LNCAP (cell line): ENCODE measurements around the gene SMU1.

Experiments used
- TF ChIP-seq, protein P1 (sequence below): fragments of 450-650 bp; IDR thresholded peaks from 2 replicates; pipeline ENCODE4 v1.5.1; 2017; ENCODE audit warnings: mild to moderate bottlenecking

SMU1 gene

DNA sequence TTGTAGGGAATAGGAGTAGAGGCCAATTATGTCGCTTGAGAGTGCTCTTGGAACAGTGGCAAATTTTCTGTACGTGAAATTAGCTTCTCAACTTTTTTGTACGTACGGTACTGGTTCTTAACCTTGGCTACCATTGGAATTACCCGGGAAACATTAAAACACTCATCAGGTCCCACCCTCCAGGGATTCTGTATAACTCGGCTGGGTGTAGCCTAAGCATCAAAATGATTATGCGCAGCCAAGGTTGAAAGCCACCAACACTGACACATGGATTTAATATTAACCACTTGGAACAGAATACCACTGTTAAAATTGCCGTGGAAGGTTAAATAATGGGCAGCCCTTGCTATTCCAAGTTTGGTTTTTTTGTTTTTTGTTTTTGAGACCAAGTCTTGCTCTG, 34.0 kb downstream of the SMU1 start:
- TF ChIP-seq, protein P1, sequence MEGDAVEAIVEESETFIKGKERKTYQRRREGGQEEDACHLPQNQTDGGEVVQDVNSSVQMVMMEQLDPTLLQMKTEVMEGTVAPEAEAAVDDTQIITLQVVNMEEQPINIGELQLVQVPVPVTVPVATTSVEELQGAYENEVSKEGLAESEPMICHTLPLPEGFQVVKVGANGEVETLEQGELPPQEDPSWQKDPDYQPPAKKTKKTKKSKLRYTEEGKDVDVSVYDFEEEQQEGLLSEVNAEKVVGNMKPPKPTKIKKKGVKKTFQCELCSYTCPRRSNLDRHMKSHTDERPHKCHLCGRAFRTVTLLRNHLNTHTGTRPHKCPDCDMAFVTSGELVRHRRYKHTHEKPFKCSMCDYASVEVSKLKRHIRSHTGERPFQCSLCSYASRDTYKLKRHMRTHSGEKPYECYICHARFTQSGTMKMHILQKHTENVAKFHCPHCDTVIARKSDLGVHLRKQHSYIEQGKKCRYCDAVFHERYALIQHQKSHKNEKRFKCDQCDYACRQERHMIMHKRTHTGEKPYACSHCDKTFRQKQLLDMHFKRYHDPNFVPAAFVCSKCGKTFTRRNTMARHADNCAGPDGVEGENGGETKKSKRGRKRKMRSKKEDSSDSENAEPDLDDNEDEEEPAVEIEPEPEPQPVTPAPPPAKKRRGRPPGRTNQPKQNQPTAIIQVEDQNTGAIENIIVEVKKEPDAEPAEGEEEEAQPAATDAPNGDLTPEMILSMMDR = no peak

DNA sequence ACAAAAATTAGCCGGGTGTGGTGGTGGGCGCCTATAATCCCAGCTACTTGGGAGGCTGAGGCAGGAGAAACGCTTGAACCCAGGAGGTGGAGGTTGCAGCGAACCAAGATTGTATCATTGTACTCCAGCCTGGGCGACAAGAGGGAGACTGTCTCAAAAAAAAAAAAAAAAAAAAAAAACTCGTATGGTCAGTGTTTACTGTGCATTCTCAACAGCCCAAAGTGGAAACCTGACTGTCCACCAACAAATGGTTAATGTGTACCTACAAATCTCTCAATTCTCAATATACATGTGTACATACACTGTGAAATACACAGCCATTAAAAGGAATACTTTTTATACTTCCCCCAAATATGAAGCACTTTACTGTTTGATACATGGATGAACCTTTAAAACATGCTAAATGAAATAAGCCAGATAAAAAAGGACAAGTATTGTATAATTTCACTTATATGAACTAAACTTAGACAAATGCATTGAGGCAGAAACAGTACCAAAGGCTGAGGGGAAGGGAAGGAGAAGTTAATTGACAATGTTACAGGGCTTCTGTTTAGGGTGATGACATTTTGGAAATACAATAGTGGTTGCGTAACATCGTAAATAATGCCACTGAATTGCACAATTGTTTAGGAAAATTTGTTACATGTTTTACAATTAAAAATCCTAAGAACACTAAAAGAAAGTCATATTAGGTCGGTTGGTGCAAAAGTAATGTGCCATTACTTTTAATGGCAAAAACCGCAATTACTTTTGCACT, 34.9 kb downstream of the SMU1 start:
- TF ChIP-seq, protein P1 = no peak

DNA sequence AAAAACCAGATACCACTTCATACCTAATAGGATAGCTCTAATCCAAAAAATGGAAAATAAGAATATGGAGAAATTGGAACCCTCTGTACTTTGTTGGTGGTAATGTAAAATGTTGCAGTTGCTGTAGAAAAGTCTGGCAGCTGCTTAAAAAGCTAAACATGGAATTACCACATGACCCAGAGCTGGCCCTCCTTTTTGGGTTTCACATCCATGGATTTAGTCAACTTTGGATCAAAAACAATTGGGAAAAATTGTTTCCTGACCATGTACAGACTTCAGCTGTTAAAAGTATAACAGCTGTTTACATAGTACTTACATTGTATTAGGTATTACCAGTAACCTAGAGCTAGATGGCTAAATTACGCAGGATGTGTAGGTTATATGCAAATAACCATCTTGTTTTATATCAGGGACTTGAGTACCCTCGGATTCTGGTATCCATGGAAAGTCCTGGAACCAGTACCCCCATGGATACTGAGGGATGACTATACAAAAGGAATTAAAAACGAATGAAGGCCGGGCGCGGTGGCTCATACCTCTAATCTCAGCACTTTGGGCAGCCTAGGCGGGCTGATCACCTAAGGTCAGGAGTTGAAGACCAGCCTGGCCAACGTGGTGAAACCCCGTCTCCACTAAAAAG, 35.6 kb downstream of the SMU1 start:
- TF ChIP-seq, protein P1 = no peak

DNA sequence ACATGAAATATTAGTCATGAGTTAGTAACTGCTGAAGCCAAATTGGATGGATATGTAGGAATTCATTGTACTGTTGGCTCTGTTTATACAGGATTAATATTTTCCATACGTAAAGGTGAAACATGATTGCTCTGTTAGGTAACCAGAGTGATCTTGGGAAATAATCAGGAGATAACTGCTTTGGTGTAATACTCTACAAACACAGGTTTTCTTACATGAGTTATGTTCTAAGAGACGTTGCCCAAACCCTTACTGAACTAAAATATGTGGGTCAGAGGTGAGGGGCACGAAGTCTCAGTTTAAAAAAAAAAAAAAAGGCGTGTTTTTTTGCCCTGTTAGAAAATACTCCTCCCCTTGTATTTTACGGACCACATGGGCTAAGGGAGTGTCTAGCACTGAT, 43.6 kb downstream of the SMU1 start:
- TF ChIP-seq, protein P1 = no peak

DNA sequence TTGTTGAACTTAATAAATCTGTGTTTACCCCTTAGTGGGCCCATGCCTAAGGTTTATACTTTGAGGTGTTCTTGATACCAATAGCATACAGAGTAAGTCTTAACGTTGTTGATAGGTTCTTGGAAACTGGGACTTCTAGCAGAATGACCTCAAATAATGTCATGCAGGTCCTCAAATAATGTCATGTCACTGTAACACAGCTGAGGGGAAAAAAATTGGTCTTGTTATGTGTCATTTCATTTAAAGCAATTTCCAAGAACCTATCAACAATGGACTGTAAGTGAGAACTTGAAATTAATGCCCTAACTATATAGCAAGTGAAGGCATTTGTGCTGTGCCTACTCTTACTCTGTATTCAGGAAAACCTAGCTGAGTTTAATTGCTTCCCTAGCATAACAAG, 44.2 kb downstream of the SMU1 start:
- TF ChIP-seq, protein P1 = no peak

DNA sequence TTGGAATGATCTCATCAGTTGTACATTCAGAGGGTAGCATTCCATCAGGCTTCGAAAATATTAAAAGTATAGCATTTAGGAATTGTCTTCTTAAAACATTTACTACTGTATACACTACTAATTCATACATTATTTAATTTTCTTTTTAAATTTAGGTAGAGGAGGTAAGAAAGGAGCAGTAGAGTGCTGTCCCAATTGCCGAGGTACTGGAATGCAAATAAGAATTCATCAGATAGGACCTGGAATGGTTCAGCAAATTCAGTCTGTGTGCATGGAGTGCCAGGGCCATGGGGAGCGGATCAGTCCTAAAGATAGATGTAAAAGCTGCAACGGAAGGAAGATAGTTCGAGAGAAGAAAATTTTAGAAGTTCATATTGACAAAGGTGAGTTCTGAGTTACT, 46.2 kb downstream of the SMU1 start:
- TF ChIP-seq, protein P1 = no peak

DNA sequence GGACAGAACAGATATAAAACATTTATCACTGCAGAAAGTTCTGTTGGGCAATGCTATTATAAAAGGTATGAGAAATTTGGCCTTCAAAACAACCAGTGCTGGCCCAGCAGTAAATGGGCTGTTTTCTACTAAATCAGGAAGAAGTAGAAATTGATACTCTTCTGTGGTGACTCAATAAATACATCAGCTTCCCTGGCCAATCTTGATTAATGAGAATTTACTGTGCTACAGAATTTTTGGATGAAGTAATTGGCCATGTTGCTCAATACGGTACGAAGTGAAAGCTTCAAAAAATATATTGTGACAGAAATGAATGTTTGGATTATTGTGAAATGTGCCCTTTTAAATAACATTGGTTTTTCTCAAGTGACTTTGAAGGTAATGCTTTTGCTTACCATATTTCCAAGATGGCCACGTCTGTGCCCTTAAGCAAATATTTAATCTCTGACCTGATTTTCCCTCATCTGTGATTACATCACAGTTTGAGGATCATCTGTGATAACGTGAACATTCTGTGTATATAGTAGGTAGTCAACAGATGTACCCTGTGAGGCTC, 47.2 kb downstream of the SMU1 start:
- TF ChIP-seq, protein P1 = no peak
